ENCODE data around the gene CDH2.

CDH2 gene

DNA sequence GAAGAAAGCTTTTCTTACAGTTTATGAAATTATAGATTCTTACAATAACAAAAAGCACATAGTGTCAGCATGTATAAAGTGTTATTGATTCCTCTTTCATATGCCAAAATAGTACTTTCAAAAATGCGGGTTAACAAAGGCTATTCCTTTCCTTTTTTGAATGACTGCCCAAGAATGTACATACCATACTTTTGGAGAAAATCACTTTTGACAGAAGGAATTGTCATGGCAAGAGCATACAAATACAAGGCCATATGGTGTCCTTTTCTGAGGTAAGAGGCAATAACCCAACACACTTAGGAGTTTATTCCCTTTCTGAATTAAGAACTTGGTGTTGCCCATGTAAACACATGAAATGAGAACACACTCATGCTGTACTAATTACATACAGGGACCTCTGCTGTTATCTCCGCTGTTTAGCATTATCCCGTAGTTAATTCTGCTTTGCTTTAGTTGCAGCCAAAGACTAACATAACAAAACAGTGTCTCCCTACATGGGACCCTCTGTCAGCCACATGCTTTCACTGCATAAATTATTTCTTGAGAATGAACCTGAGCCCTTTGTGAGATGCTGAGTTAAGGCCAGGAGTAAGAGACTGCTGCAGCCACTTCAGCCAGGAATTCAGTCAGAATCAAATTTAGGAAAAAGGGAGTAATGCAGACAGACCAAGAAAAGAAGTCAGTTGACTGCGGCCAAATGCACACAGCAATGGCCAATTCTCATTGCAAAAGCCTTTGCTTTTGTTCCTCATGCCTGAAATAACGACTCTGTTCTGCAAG is 67.0 kb downstream of the CDH2 start:
- no peaks in the 10 kb centered on the region for H3K9me3 ChIP-seq (ENCODE audit: control insufficient read depth, low read length)
- H3K4me1 ChIP-seq = peaks cover 35% of the 10 kb centered on the region
- no peaks in the 10 kb centered on the region for H3K36me3 ChIP-seq (ENCODE audit: control insufficient read depth, insufficient read depth, low read length)
- H2AFZ ChIP-seq = peak overlapping the region; percentile 4
- H3K27ac ChIP-seq = no peak overlapping the region
- H3K4me2 ChIP-seq (ENCODE audit: low read length) = no peak overlapping the region
- no peak overlapping the region for H3K9ac ChIP-seq
- TF ChIP-seq, protein P1, sequence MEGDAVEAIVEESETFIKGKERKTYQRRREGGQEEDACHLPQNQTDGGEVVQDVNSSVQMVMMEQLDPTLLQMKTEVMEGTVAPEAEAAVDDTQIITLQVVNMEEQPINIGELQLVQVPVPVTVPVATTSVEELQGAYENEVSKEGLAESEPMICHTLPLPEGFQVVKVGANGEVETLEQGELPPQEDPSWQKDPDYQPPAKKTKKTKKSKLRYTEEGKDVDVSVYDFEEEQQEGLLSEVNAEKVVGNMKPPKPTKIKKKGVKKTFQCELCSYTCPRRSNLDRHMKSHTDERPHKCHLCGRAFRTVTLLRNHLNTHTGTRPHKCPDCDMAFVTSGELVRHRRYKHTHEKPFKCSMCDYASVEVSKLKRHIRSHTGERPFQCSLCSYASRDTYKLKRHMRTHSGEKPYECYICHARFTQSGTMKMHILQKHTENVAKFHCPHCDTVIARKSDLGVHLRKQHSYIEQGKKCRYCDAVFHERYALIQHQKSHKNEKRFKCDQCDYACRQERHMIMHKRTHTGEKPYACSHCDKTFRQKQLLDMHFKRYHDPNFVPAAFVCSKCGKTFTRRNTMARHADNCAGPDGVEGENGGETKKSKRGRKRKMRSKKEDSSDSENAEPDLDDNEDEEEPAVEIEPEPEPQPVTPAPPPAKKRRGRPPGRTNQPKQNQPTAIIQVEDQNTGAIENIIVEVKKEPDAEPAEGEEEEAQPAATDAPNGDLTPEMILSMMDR (IDR thresholded peaks at IDR 0.05) = no peak
- H3K4me3 ChIP-seq (ENCODE audit: low read depth, low read length) = no peak overlapping the region
- peaks cover 4% of the 10 kb centered on the region for H3K79me2 ChIP-seq
- no peaks in the 10 kb centered on the region for H3K27me3 ChIP-seq (ENCODE audit: control insufficient read depth, insufficient read depth, low read length)

DNA sequence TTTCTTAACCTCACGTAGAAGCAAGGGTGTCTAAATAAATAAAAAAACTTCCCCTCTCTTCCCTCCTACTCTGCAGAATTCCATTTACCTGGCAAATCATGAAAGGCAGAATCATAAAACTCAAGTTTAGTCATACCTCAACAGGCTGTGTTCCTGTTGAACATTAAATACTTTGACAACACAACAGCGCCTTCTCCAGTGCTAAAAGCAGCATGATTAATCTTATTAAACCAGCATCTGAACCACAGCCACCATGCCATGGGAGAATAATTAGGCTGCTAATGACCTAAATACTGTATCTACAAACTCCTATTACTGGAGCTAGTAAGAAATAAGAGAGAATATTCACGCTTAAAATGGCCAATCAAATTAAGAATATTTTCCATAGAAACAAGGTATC is 68.1 kb downstream of the CDH2 start:
- H2AFZ ChIP-seq = no peak overlapping the region
- peaks cover 34% of the 10 kb centered on the region for H3K4me1 ChIP-seq
- H3K9ac ChIP-seq = no peak overlapping the region
- H3K4me3 ChIP-seq (ENCODE audit: low read depth, low read length) = no peak overlapping the region
- H3K27ac ChIP-seq = no peak overlapping the region
- no peaks in the 10 kb centered on the region for H3K9me3 ChIP-seq (ENCODE audit: control insufficient read depth, low read length)
- H3K4me2 ChIP-seq (ENCODE audit: low read length) = no peak overlapping the region
- TF ChIP-seq, protein P1 (IDR thresholded peaks at IDR 0.05) = peak; percentile 31
- H3K36me3 ChIP-seq (ENCODE audit: control insufficient read depth, insufficient read depth, low read length) = no peaks in the 10 kb centered on the region
- H3K27me3 ChIP-seq (ENCODE audit: control insufficient read depth, insufficient read depth, low read length) = no peaks in the 10 kb centered on the region
- peaks cover 4% of the 10 kb centered on the region for H3K79me2 ChIP-seq

DNA sequence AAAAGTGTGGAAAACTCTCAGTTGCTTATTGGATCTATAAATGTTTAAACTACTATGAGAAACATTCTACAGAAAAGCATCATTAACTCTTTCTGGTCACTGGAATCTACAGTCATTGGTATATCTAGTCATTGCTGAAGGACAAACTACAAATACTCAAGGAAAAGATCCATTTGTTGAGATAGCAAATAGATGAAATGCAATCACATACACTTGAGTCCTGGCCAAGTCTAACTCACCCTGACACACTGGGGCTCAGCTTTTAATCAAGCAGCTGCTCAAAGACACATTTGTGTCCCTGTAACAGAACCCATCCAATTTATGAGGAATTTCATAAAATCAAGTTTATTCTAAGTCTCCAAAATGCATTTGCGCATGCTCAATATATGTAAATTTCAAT is 68.7 kb downstream of the CDH2 start:
- Histone ChIP-seq H3K4me1 (peaks cover 34% of the 10 kb centered on the region), H3K27ac (no peak overlapping the region), H3K36me3 (ENCODE audit: control insufficient read depth, insufficient read depth, low read length) (no peaks in the 10 kb centered on the region), H3K27me3 (ENCODE audit: control insufficient read depth, insufficient read depth, low read length) (no peaks in the 10 kb centered on the region), H3K4me3 (ENCODE audit: low read depth, low read length) (no peak overlapping the region), H3K9ac (no peak overlapping the region), H3K4me2 (ENCODE audit: low read length) (no peak overlapping the region), H2AFZ (no peak overlapping the region), H3K79me2 (peaks cover 7% of the 10 kb centered on the region), H3K9me3 (ENCODE audit: control insufficient read depth, low read length) (no peaks in the 10 kb centered on the region)
- TF ChIP-seq, protein P1 (IDR thresholded peaks at IDR 0.05) = no peak

DNA sequence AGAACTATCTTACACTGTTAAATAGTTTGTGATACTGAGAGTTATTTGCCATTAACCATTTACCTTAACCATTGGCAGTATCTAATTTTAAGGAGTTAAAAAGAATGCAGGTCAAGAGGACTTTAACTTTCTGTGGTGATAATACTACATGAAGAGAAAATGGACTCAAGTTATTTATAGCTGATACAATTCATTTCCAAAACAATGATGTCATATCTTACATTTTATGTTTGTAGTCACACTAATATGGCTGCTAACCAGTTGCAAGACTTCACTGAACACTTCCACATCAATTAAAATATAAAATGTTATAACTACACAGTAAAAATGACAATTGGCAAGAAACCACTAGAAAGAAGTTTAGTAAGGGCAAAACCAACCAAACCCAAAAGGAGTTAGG is 77.7 kb downstream of the CDH2 start:
- H3K27ac ChIP-seq = no peak overlapping the region
- no peak overlapping the region for H3K9ac ChIP-seq
- no peak overlapping the region for H2AFZ ChIP-seq
- no peak overlapping the region for H3K4me2 ChIP-seq (ENCODE audit: low read length)
- H3K79me2 ChIP-seq = peaks cover 11% of the 10 kb centered on the region
- no peaks in the 10 kb centered on the region for H3K4me1 ChIP-seq
- no peak overlapping the region for H3K4me3 ChIP-seq (ENCODE audit: low read depth, low read length)
- no peaks in the 10 kb centered on the region for H3K9me3 ChIP-seq (ENCODE audit: control insufficient read depth, low read length)
- TF ChIP-seq, protein P1 (IDR thresholded peaks at IDR 0.05) = no peak
- H3K36me3 ChIP-seq (ENCODE audit: control insufficient read depth, insufficient read depth, low read length) = no peaks in the 10 kb centered on the region
- H3K27me3 ChIP-seq (ENCODE audit: control insufficient read depth, insufficient read depth, low read length) = no peaks in the 10 kb centered on the region

DNA sequence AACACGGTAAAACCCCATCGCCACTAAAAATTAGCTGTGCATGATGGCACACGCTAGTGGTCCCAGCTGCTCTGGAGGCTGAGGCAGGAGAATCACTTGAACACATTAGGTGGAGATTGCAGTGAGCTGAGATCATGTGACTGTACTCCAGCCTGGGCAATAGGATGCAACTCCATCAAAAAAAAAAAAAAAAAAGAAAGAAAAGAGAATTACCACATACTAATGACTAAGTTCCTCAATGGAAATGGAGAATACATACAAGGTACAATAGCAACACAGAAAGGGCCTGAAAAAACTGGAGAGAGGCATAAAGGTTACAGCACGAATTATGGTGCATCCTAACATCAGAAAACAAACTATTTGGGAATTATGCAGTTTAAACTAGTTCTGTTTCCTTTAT is 81.3 kb downstream of the CDH2 start:
- no peak overlapping the region for H3K4me3 ChIP-seq (ENCODE audit: low read depth, low read length)
- H3K9ac ChIP-seq = no peak overlapping the region
- H3K4me2 ChIP-seq (ENCODE audit: low read length) = no peak overlapping the region
- H3K36me3 ChIP-seq (ENCODE audit: control insufficient read depth, insufficient read depth, low read length) = no peaks in the 10 kb centered on the region
- H3K27ac ChIP-seq = no peak overlapping the region
- TF ChIP-seq, protein P1 (IDR thresholded peaks at IDR 0.05) = no peak
- H3K79me2 ChIP-seq = peaks cover 16% of the 10 kb centered on the region
- no peak overlapping the region for H2AFZ ChIP-seq
- H3K9me3 ChIP-seq (ENCODE audit: control insufficient read depth, low read length) = no peaks in the 10 kb centered on the region
- no peaks in the 10 kb centered on the region for H3K4me1 ChIP-seq
- H3K27me3 ChIP-seq (ENCODE audit: control insufficient read depth, insufficient read depth, low read length) = no peaks in the 10 kb centered on the region

Data from parathyroid adenoma (tissue), 2 donors.